Fibroblast of pulmonary artery (primary cell): ENCODE measurements around the gene TRMT44.

ENCODE experiments used
- DNase-seq: peaks from one replicate; pipeline ENCODE4 v3.0.0-alpha.2; 2010; ENCODE audit warnings: low read depth
- H3K4me3 ChIP-seq: replicated peaks from 2 replicates; pipeline ENCODE4 v1.5.1; 2011; ENCODE audit warnings: low read depth, mild to moderate bottlenecking, control low read depth, low read length, moderate library complexity
- TF ChIP-seq, protein P1 (sequence below): IDR thresholded peaks from 2 replicates; pipeline ENCODE4 v1.5.1; 2011; ENCODE audit warnings: mild to moderate bottlenecking, control low read depth, low read length, inconsistent platforms; ENCODE audit errors: missing control alignments

TRMT44 gene

DNA sequence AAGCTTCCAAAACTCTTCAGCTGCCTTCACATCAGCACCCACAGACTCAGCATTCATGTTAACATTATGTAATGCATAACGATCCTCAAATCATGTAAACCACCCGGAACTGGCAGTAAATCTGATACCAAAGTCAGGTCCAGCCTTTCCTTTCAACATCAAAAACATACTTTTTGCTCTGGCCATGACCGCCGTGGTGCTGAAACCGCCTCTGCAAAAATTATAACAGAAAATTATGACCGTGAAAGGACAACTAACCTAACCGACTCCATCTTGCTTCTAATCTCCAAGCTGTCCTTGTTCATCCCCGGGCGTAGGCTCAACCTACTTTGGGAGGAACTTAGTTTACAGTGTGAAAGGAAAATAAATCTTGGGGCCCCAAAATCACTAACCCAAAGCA lies 51.6 kb downstream of the TRMT44 start:
- TF ChIP-seq, protein P1, sequence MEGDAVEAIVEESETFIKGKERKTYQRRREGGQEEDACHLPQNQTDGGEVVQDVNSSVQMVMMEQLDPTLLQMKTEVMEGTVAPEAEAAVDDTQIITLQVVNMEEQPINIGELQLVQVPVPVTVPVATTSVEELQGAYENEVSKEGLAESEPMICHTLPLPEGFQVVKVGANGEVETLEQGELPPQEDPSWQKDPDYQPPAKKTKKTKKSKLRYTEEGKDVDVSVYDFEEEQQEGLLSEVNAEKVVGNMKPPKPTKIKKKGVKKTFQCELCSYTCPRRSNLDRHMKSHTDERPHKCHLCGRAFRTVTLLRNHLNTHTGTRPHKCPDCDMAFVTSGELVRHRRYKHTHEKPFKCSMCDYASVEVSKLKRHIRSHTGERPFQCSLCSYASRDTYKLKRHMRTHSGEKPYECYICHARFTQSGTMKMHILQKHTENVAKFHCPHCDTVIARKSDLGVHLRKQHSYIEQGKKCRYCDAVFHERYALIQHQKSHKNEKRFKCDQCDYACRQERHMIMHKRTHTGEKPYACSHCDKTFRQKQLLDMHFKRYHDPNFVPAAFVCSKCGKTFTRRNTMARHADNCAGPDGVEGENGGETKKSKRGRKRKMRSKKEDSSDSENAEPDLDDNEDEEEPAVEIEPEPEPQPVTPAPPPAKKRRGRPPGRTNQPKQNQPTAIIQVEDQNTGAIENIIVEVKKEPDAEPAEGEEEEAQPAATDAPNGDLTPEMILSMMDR, result no peak
- H3K4me3 ChIP-seq, result no peak overlapping the region
- DNase-seq, result no peak

DNA sequence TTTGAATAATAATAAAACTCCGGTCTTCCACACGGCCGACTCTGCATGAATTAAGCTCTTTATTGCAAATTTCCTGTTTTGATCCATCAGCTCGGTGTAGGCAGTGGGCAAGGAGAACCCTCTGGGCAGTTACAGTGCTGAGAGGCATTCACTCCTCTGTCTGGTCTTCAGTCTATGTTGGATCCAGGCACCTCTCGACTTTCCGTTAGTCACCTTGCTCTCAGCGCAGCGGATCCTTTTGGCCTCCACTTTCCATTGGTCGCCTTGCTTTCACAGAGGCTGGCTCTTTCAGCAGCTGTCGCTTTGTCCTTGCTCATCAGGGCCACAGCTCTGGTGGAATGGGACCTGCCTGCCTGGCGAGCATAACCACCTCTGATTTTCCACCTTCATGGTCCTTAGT lies 52.9 kb downstream of the TRMT44 start:
- no peak overlapping the region for H3K4me3 ChIP-seq
- TF ChIP-seq, protein P1, result no peak
- no peak for DNase-seq

DNA sequence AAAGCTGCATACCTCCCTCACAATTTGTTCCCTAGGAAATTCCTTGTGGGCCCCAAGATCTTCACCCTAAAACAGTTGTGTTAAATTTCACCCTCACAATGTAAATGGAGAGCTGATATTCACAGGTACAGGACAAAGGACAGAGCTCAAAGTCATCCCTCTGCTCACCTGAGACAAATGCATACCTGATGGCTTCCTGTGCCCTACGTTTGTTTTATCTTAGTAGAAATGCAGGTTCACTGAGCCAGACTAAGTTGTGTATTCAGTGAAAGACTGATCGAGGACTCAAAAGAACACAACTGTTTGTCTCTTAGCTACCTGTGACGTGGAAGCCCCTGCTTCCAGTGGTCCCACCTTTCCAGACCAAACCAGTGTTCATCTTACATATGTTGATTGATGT lies 53.6 kb downstream of the TRMT44 start:
- no peak for DNase-seq
- TF ChIP-seq, protein P1, result no peak
- no peak overlapping the region for H3K4me3 ChIP-seq

DNA sequence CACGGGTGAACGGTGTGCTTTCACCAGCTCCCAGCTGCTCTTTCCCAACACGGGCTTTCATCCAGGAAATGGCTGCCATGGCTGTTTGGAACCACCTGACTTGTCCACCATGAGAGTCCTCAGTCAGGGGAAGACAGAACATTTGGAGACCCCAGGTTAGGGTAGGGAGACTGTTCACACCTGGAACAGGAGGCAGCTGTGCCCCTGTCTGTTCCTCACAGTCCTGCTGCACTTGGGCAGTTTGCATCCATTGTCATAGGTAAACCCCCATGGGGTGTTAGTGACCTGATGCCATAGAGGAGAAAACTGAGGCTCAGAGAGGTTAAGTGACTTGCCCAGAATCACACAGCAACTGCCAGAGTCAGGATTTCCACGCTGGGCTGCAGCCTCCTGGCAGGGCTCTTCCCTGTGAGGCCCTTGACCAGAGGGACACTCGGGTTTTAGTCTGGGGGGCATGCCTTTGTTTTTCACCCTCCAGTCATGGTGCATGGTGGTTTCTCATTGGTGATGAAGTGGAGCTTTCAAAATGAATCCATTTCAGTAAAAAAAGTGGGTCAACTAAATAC lies 54.5 kb downstream of the TRMT44 start:
- no peak for DNase-seq
- TF ChIP-seq, protein P1, result no peak
- no peak overlapping the region for H3K4me3 ChIP-seq

DNA sequence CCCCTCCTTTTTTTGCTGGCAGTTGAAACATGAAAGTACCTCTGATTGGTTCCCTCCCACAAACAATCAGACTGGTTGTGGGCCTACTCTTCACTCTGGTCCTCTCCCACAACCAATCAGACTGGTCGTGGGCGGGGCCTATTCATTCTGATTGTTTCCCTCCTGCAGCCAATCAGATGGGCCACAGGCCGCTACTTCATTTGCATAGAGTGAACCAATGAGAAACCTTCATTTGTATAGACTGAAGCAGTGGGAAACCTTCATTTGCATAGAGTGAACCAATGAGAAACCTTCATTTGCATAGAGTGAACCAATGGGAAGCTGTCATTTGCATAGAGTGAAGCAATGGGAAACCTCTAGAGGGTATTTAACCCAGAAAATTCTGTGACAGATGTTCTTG lies 55.2 kb downstream of the TRMT44 start:
- TF ChIP-seq, protein P1, result no peak
- no peak overlapping the region for H3K4me3 ChIP-seq
- no peak for DNase-seq

DNA sequence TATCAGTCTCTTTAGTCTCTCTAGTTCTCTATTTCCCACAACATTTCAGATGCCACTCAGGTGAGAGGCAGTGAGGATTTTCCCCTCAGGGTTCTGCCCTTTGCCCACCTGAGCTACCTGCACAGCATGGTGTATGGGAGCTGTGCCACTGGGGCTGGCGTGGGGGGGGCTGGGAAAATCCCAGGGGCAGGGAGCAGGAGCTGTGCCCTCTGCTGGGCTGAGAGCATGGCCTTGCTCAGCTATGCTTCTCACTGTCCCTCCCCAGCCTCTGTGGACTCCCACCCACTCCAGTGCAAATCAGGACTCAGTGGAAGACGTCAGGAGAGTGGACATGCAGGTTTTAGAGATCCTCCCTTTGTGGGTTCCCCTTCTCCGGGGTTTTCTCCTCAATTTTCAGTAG lies 57.2 kb downstream of the TRMT44 start:
- no peak overlapping the region for H3K4me3 ChIP-seq
- DNase-seq, result no peak
- TF ChIP-seq, protein P1, result no peak

DNA sequence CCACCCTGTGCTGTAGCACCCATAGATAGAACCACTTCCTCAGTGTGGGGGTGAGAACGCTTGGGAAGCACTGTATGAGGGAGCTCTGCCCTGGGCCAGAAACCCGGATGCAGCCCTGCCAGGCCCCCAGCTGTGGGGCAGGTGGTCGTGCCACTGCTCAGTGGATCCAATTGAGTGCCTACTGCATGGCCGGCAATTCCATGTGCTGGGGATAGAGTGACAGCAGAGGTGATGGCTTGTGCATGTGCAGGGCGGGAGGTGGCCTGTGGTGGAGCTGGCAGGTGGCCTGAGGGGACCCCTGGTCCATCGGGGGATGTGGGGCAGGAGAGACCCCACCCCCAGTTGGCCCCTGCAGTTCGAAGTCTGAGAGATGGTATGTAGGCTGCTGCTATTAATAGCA lies 60.4 kb downstream of the TRMT44 start:
- TF ChIP-seq, protein P1, result no peak
- DNase-seq, result no peak
- no peak overlapping the region for H3K4me3 ChIP-seq
